GM12878 (cell line): ENCODE results near the gene C19orf18. TPM values are rescaled to one million over a fixed set of nuclear protein-coding genes. Genes with fewer than 3 reads are reported as not detected.

Source experiments
- ATAC-seq: fragments of 200-7000 bp; cut with Tn5 transposase; 3 replicates; pipeline ENCODE4 v1.9.1; 2020; ENCODE audit warnings: mild to moderate bottlenecking, moderate library complexity
- BruUV-seq: library from RNA; stranded (reverse); fragments of 400-500 nt; replicated peaks from 2 replicates; lab custom pipeline; 2021; lab: Mats Ljungman, UMichigan
- CTCF ChIA-PET: fragments of 300-600 bp; sonication (Branson Sonifier 250); formaldehyde crosslinking; extraction: SDS; loops from one replicate; lab custom pipeline; 2021; ENCODE audit warnings: inconsistent platforms; lab: Yijun Ruan, JAX
- POLR2A ChIA-PET: fragments of 350-600 bp; formaldehyde crosslinking; extraction: SDS; loops from one replicate; lab custom pipeline; 2021; ENCODE audit warnings: inconsistent platforms; lab: Charles Lee
- RAD21 ChIA-PET: fragments of 300-600 bp; sonication (Branson Sonifier 250); formaldehyde crosslinking; loops from one replicate; lab custom pipeline; 2023; ENCODE audit warnings: antibody characterized with exemption; ENCODE audit not compliant: unreplicated experiment; lab: Charles Lee
- SMC1A ChIA-PET: fragments of 300-600 bp; sonication (Branson Sonifier 250); formaldehyde crosslinking; loops from one replicate; lab custom pipeline; 2023; ENCODE audit not compliant: unreplicated experiment, uncharacterized antibody; lab: Charles Lee
- DNase-seq: peaks from one replicate; pipeline ENCODE4 v3.0.0-alpha.2; 2011; ENCODE audit warnings: low read depth, low spot score
- FAIRE-seq: peaks from 3 replicates; lab custom pipeline; 2011; peaks lifted over from hg19 to GRCh38; lab: Jason Lieb, UNC
- H2AFZ ChIP-seq: 2 replicates; pipeline ENCODE4 v1.6.0; 2011; ENCODE audit warnings: low read depth, low read length, control low read depth; ENCODE audit not compliant: control insufficient read depth
- H3K27ac ChIP-seq: 2 replicates; pipeline ENCODE4 v1.5.1; 2011; ENCODE audit warnings: control low read depth; ENCODE audit not compliant: control insufficient read depth, insufficient read depth
- H3K27me3 ChIP-seq, 2 experiments: replicated peaks in 1 of 2; 2 replicates each; pipeline versions ENCODE4 v1.6.0 to v1.6.1; 2011; ENCODE audit warnings: low read length in 1 of 2; ENCODE audit not compliant: control insufficient read depth in 2 of 2, insufficient read depth in 2 of 2
- H3K36me3 ChIP-seq, 2 experiments: 2 replicates each; pipeline ENCODE4 v1.5.1; 2011; ENCODE audit warnings: low read length in 1 of 2; ENCODE audit not compliant: control insufficient read depth in 2 of 2, insufficient read depth in 2 of 2
- H3K4me1 ChIP-seq: 2 replicates; pipeline ENCODE4 v1.6.1; 2011; ENCODE audit warnings: mild to moderate bottlenecking, low read length, moderate library complexity, mixed read lengths; ENCODE audit not compliant: control insufficient read depth, insufficient read depth
- H3K4me2 ChIP-seq: 2 replicates; pipeline ENCODE4 v1.6.0; 2011; ENCODE audit warnings: control low read depth; ENCODE audit not compliant: control insufficient read depth, insufficient read depth
- H3K4me3 ChIP-seq: fragments of 200-600 bp; sonication (generic); 2 replicates; pipeline ENCODE4 v1.5.1; 2016
- H3K79me2 ChIP-seq: 2 replicates; pipeline ENCODE4 v1.6.0; 2011; ENCODE audit warnings: low read length; ENCODE audit not compliant: control insufficient read depth, insufficient read depth
- H3K9ac ChIP-seq: 2 replicates; pipeline ENCODE4 v1.8.0; 2011; ENCODE audit warnings: low read length, control low read depth, mixed read lengths; ENCODE audit not compliant: control insufficient read depth, insufficient read depth
- H3K9me3 ChIP-seq: replicated peaks from 3 replicates; pipeline ENCODE4 v1.5.1; 2011; ENCODE audit warnings: mild to moderate bottlenecking, low read length; ENCODE audit not compliant: control insufficient read depth, insufficient read depth
- H4K20me1 ChIP-seq: 2 replicates; pipeline ENCODE4 v1.6.0; 2011; ENCODE audit not compliant: control insufficient read depth, insufficient read depth
- CHD4 ChIP-seq: fragments of 200-600 bp; sonication (generic); IDR thresholded peaks from 2 replicates; pipeline ENCODE4 v1.6.1; 2016; ENCODE audit warnings: mild to moderate bottlenecking
- ELK1 ChIP-seq: IDR thresholded peaks from 2 replicates; pipeline ENCODE4 v1.6.1; 2012; ENCODE audit warnings: low read depth, low read length, improper control_type of control experiment
- JUND ChIP-seq: IDR thresholded peaks from 2 replicates; pipeline ENCODE4 v1.6.1; 2012; ENCODE audit warnings: low read depth, mild to moderate bottlenecking, low read length, improper control_type of control experiment, moderate library complexity
- MEF2B ChIP-seq: fragments of 450-650 bp; IDR thresholded peaks from 2 replicates; pipeline ENCODE4 v1.6.1; 2018; ENCODE audit warnings: mild to moderate bottlenecking, moderate library complexity; ENCODE audit not compliant: partially characterized antibody, poor library complexity, severe bottlenecking
- NRF1 ChIP-seq: conservative IDR thresholded peaks from 2 replicates; pipeline ENCODE4 v1.6.1; 2011; ENCODE audit warnings: mild to moderate bottlenecking, low read depth, low read length, improper control_type of control experiment
- PAX5 ChIP-seq: IDR thresholded peaks from 2 replicates; pipeline ENCODE4 v1.6.1; 2011; ENCODE audit warnings: low read depth, low read length, borderline replicate concordance
- POLR2A ChIP-seq: IDR thresholded peaks from 2 replicates; pipeline ENCODE4 v1.6.1; 2011; ENCODE audit warnings: low read depth, mild to moderate bottlenecking, low read length
- PRDM15 ChIP-seq: fragments of 450-650 bp; formaldehyde crosslinking; IDR thresholded peaks from 2 replicates; pipeline ENCODE4 v1.4.0; 2020; ENCODE audit warnings: mild to moderate bottlenecking, moderate library complexity
- SMAD1 ChIP-seq: fragments of 450-650 bp; IDR thresholded peaks from 2 replicates; pipeline ENCODE4 v1.6.1; 2018; ENCODE audit warnings: mild to moderate bottlenecking, low read depth; ENCODE audit not compliant: partially characterized antibody
- SPI1 ChIP-seq: IDR thresholded peaks from 2 replicates; pipeline ENCODE4 v1.6.1; 2011; ENCODE audit warnings: low read depth, mild to moderate bottlenecking, low read length, moderate library complexity, borderline replicate concordance; ENCODE audit not compliant: insufficient read depth
- YBX1 ChIP-seq: fragments of 450-650 bp; IDR thresholded peaks from 2 replicates; pipeline ENCODE4 v1.6.1; 2016; ENCODE audit warnings: antibody characterized with exemption
- ZNF217 ChIP-seq: fragments of 450-650 bp; IDR thresholded peaks from 2 replicates; pipeline ENCODE4 v1.6.1; 2017; ENCODE audit warnings: antibody characterized with exemption, mild to moderate bottlenecking
- WGBS: methylation state at CpG from one replicate; pipeline ENCODE4 v1.1.6; 2016; ENCODE audit warnings: low lambda C conversion rate; ENCODE audit not compliant: insufficient replicate concordance, insufficient coverage; ENCODE audit errors: missing lambda C conversion rate; 5-methylcytosine and 5-hydroxymethylcytosine counted together
- in situ Hi-C: fragments of 300-500 bp; cut with MboI; formaldehyde crosslinking; loops from 9 replicates; pipeline ENCODE4 v1.14.3; 2018; ENCODE audit warnings: mixed read lengths
- intact Hi-C: fragments of 100-400 bp; cut with micrococcal nuclease; formaldehyde crosslinking; loops from one replicate; pipeline ENCODE4 v1.14.2; 2022; ENCODE audit not compliant: unreplicated experiment
- polyA plus RNA-seq, 11 experiments: library from polyadenylated mRNA; depleted of rRNA in 4 of 11; unstranded in 6 of 11; stranded (reverse) in 5 of 11; fragments of >200 nt; fragmentation: Nextera tagmentation in 4 of 11; fragmentation: Illumina TruSeq in 1 of 11; extraction: Ambion mirVana in 4 of 11; extraction: Trizol in 1 of 11; gene quantifications; 1 replicate in 1 of 11; 2 replicates in 10 of 11; pipeline versions ENCODE4 v1.2.1 to v1.2.3, GENCODE V29; 2011 to 2016; ENCODE audit warnings: inconsistent platforms in 2 of 11, missing spikeins in 2 of 11, low read depth in 1 of 11
- total RNA-seq, 4 experiments: library from RNA; depleted of rRNA in 3 of 4; stranded (reverse); fragments of >200 nt in 3 of 4; fragmentation: Illumina TruSeq in 1 of 4; extraction: Trizol in 1 of 4; gene quantifications; 2 replicates each; pipeline versions ENCODE4 v1.2.1 to v1.2.3, GENCODE V29; 2013 to 2021
- TF ChIP-seq, protein P1 (sequence below): fragments of 150-350 bp; IDR thresholded peaks from 2 replicates; pipeline ENCODE4 v1.6.1; 2016; ENCODE audit warnings: low read depth, low read length
- TF ChIP-seq, protein P2 (sequence below): fragments of 450-650 bp; IDR thresholded peaks from 2 replicates; pipeline ENCODE4 v1.6.1; 2017; ENCODE audit warnings: borderline replicate concordance

Gene C19orf18
- total and polyA plus RNA-seq, 10 of the 15 experiments (the other 5 are each of a cell fraction or from before 2014, with no cell fraction given): 0.12 to 0.29 (median 0.21) TPM; not detected in 7

DNA sequence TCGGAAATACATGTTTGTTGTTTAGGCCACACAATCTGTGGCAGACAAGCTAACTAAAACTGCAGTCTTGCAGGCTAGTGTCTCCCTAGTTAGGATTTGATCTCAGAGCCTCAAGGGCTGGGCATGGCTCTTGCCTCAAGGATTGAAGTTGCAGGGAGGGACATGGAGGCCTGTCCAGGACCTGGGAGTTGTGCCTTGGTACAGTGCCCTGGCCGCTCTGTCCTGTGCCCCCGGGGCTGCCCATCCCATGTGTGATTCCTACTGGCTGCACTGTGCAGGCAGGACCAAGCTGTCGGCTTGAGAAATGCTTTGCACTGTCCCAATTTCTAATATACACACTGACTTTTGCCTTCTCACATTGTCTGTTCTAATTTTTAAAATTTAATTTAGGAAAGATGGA is 19.3 kb downstream of the C19orf18 start (continued):
- TF ChIP-seq PRDM15 (CRISPR knock-in tag) (no peak), YBX1 (no peak), NRF1 (no peak), ZNF217 (no peak), SMAD1 (no peak), ELK1 (no peak), POLR2A (no peak)

- no peaks in the 10 kb centered on the region for H3K27me3 ChIP-seq
- in situ Hi-C loops (no loop called here), intact Hi-C loops (no loop called here)
- H3K4me2 ChIP-seq: no peak overlapping the region
- H3K79me2 ChIP-seq: peaks cover 10% of the 10 kb centered on the region
- ChIA-PET RAD21 (no interaction called here), CTCF (no interaction called here), SMC1A (no interaction called here), POLR2A (no interaction called here)
- ATAC-seq: no peak
- no peak overlapping the region for H3K9ac ChIP-seq
- H2AFZ ChIP-seq: no peak overlapping the region
- WGBS: 64% methylated on average over 11 of the region's 12 CpGs
- no peaks in the 10 kb centered on the region for H3K36me3 ChIP-seq
- no peaks in the 10 kb centered on the region for H4K20me1 ChIP-seq
- H3K4me3 ChIP-seq: no peak overlapping the region
- H3K4me1 ChIP-seq: no peaks in the 10 kb centered on the region
- no peak for FAIRE-seq
- no peak overlapping the region for H3K27ac ChIP-seq
- no TSS peak for BruUV-seq
- peaks cover 9% of the 10 kb centered on the region; the same call in 2 of the 3 replicates for H3K9me3 ChIP-seq
- no peak for DNase-seq
- TF ChIP-seq, protein P1, sequence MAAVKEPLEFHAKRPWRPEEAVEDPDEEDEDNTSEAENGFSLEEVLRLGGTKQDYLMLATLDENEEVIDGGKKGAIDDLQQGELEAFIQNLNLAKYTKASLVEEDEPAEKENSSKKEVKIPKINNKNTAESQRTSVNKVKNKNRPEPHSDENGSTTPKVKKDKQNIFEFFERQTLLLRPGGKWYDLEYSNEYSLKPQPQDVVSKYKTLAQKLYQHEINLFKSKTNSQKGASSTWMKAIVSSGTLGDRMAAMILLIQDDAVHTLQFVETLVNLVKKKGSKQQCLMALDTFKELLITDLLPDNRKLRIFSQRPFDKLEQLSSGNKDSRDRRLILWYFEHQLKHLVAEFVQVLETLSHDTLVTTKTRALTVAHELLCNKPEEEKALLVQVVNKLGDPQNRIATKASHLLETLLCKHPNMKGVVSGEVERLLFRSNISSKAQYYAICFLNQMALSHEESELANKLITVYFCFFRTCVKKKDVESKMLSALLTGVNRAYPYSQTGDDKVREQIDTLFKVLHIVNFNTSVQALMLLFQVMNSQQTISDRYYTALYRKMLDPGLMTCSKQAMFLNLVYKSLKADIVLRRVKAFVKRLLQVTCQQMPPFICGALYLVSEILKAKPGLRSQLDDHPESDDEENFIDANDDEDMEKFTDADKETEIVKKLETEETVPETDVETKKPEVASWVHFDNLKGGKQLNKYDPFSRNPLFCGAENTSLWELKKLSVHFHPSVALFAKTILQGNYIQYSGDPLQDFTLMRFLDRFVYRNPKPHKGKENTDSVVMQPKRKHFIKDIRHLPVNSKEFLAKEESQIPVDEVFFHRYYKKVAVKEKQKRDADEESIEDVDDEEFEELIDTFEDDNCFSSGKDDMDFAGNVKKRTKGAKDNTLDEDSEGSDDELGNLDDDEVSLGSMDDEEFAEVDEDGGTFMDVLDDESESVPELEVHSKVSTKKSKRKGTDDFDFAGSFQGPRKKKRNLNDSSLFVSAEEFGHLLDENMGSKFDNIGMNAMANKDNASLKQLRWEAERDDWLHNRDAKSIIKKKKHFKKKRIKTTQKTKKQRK: no peak
- TF ChIP-seq SPI1 (no peak), JUND (no peak), PAX5 (no peak), CHD4 (no peak), NRF1 (no peak), MEF2B (no peak)
- TF ChIP-seq, protein P2, sequence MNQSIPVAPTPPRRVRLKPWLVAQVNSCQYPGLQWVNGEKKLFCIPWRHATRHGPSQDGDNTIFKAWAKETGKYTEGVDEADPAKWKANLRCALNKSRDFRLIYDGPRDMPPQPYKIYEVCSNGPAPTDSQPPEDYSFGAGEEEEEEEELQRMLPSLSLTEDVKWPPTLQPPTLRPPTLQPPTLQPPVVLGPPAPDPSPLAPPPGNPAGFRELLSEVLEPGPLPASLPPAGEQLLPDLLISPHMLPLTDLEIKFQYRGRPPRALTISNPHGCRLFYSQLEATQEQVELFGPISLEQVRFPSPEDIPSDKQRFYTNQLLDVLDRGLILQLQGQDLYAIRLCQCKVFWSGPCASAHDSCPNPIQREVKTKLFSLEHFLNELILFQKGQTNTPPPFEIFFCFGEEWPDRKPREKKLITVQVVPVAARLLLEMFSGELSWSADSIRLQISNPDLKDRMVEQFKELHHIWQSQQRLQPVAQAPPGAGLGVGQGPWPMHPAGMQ: no peak
These were observed 24.6 kb downstream of the C19orf18 start for GRCh38 chr19:57949702-57950101.
